T-helper 22 cell (primary cell): Measurements from ENCODE around the gene EGLN1.

Experiments
- DNase-seq: peaks from one replicate; pipeline ENCODE4 v3.0.0-alpha.2; 2020; ENCODE audit warnings: low read depth

Gene EGLN1

DNA sequence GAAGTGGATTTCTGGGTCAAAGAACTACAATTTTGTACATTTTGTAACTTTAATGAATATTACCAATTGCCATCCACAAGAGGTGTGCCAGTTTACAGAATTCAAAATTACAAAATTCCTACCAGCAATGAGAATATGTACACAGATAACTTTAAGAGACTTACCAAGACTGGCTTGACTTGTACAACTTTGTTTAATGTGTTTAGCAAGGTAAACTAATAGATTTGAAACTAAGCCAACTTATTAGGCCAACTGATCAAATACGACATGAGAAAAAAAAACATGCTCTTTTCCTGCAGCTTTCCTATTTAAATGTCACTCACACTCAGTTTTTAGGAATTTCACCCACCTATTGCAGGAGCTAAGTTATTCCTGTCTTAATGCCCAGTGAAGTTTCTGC, 95.8 kb downstream of the EGLN1 start:
- no peak for DNase-seq

DNA sequence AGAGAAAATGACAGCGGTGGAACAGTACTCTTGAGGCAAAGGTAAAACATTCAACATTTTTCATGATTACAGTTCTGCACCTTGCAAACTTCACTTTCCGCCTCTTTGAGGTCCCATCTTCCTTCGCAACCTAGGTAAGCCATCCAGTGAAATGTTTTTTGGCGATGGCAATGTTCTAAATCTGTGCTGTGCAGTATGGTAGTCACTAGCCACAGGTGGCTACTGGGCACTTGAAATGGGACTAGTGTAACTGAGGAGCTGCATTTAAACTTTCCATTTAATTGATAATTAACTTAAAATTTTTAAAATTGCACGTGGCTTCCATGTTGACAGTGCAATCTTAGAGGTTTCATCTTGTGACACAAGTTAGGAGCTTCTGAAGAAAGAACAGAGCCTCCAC, 97.4 kb downstream of the EGLN1 start:
- DNase-seq: no peak

DNA sequence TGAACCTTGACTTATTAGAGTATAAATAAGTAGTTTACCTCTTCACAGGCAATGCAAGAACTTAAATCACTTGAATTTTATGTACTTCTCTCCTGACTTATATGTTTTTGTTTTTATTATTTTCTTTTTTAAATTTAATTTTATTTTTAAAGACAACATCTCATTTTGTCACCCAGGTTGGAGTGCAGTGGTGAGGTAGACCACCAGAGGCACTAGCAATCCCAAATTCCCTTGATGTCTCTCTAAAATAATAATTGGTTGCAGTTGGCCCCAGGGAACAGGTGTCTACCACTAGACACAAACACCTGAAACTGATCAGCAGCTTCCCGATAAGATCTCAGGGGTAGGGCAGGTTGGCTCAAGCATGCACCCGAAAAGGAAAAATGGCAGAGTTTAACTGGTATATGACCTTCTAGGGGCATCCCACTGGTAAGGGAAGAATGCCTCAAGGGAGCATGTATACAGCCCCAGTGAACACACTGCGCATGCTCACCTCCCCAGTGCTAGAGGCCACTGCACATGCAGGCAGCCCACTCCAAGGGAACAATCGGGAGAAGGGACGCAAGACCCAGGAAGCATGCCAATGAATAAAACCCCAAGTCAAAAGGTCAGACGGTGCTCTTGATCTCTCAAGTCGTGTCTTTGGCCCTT, 99.1 kb downstream of the EGLN1 start:
- no peak for DNase-seq

DNA sequence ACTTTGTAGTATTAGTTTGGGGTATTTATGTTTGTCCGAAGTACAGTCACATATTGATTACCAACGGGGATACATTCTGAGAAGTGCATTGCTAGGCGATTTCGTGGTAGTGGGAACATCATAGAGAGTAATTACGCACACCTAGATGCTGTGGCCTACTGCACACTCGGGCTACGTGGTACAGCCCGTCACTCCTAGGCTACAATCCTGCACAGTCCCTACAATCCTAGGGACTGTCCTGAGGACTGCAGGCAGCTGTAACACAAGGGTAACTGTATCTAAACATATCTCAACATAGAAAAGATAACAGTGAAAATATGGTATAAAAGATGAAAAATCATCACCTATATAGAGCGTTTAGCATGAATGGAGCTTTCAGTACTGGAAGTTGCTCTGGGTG, 103.0 kb downstream of the EGLN1 start:
- no peak for DNase-seq

DNA sequence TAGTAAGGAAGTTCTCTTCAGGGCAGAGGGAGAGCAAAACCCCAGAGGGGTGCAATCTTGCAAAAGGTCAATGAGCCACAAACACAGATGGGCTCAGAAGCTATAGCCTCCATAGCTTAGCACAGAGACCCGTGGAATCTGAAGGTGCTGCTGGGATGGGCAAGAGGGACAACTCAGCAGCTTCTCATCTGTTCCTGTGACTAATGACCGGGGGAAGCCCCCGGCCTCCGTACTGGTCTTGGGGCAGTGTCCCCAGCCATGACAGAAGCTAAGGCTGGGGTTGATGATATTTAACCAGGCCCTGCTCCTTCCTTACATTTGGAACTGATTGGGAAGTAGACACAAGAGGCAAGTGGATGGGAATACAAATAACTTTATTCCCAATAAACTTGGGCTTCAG, 103.5 kb downstream of the EGLN1 start:
- DNase-seq: no peak

DNA sequence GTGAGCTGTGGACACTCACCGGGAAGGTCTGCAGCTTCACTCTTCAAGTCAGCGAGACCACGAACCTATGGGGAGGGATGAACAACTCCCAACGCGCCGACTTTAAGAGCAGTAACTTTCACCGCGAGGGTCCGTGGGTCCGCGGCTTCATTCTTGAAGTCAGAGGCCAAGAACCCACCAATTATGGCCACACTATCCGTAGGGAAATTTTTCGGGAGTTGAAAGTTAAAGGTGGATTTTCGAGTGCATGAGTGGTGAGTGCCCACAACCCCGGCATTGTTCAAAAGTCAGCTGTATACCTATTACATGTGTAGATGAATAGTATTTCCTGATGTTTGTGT, 104.1 kb downstream of the EGLN1 start:
- no peak for DNase-seq

DNA sequence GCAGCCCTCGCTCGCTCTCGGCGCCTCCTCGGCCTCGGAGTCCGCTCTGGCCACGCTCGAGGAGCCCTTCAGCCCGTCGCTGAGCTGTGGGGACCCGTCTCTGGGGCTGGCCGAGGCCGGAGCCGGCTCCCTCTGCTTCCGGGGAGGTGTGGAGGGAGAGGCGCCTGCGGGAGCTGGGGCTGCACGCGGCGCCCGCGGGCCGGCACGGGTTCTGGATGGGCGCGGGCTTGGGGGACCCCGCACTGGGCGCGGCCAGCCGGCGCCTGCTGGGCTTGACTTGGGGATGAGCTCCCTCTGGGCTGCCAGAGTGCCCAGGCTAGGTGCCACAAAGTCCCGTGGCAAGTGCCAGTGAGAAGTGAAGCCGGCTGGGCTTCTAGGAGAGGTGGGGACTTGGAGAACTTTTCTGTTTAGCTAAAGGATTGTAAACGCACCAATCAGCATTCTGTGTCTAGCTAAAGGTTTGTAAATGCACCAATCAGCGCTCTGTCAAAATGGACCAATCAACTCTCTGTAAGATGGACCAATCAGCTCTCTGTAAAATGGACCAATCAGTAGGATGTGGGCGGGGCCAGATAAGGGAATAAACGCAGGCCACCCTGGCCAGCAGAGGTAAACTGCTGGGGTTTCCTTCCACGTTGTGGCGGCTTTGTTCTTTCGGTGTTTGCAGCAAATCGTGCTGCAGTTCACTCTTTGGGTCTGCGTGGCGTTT, 104.6 kb downstream of the EGLN1 start:
- no peak for DNase-seq

DNA sequence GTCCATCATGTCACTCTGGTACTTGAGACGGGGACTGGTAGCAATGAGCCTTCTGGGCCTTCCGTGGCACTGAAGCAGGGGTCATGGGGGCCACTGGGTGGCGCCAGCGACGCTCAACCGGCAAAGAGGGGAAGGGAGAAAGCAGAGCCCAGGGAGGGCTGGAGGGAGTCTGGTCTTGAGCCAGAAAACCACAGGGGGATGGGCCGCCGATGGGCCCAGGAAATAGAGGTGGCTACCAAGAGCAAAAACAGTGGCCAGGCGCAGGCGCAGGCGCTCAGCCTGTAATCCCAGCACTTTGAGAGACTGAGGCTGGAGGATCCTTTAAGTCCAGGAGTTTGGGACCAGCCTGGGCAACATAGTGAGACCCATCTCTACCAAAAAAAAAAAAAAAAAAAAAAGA, 106.2 kb downstream of the EGLN1 start:
- no peak for DNase-seq
